ENCODE results near the gene SLC2A9. TPM values are rescaled to one million over a fixed set of nuclear protein-coding genes. Genes with fewer than 3 reads are reported as not detected.
A peak's percentile ranks its signal among the peaks of the same experiment; 100 is the strongest.

SLC2A9 gene
- total RNA-seq, 1 experiment from 2014 or later, result 1.2 TPM

DNA sequence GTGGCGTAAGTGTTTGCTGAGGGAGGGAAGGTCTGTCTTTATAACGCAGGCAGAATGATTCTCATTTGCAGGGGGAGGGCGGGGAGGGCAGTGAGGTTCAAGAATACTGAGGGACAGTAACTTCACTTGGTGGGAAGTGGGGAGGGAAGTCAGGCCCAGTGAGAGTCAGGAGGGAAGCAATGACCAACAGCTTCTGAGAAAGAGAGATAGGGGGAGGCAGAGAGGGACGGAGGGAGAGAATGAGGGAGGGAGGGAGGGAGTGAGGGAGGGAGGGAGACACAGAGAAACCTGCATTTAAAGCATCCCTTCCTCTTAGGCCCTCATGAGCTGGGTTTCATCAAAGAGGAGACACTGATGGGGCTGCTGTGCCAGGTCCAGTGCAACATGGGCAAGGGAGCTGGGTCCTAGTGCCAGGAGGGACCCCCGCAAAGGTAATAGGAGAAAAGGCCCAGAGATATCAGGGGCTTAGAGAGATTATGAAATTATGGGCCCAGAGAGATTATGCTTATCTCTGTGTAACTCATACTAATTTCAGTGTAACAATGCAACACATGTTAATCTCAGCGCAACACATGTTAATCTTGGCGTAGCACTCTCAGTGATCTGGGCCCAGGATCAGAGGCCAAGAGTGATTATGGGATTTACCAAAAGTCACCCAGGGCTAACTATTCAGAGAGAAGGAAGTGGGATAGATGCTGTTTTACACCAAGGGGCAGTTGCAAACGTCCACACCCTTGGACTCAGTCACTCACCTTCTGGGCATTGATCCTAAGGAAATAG lies 127.8 kb downstream of the SLC2A9 start:
- no peak for DNase-seq (ENCODE audit: low read depth)

GRCh38 chr4:9891740-9892139 lies 129.6 kb downstream of the SLC2A9 start:
- DNase-seq (ENCODE audit: low read depth), result no peak

GRCh38 chr4:9891056-9891455 lies 130.2 kb downstream of the SLC2A9 start:
- no peak for DNase-seq (ENCODE audit: low read depth)

GRCh38 chr4:9889306-9889705 lies 132.0 kb downstream of the SLC2A9 start:
- DNase-seq (ENCODE audit: low read depth), result no peak

GRCh38 chr4:9885958-9886357 lies 135.3 kb downstream of the SLC2A9 start:
- DNase-seq (ENCODE audit: low read depth), result no peak

DNA sequence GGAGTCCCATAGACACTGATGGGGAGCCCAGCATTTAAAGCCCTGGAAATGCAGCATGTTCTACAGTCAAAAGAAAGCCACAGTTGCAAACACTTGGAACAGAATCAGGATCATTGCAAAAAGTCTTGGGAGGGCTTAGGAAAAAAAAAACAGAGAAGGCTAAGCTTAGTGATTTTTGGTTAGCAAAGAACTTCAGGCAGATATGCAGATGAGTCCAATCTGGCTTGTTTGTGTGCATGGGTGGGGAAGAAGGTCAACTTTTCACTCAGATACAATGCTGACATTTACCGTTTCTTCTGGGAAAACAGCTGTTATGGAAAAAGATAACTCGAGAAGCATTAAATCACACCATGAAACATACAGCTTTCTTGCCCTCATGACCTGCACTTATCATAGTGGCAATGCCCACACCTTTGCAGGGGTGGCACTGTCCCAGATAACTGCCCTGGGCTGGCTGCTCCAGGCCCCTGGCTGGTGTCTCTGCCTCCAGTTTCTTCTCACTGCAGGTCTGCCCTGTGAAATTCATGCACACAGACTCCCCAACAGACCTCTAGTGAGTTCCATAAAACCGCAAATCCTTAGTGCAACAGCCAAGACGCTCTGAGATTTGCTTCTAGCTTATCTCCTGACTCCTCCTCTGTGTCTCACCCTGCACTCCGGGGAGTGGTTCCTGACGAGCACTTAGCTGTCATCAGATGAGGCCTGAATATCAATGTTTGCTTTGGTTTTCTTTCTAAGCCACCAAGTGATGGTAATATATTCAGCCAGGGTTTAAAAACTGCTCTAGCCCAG lies 140.7 kb downstream of the SLC2A9 start:
- DNase-seq (ENCODE audit: low read depth), result no peak

DNA sequence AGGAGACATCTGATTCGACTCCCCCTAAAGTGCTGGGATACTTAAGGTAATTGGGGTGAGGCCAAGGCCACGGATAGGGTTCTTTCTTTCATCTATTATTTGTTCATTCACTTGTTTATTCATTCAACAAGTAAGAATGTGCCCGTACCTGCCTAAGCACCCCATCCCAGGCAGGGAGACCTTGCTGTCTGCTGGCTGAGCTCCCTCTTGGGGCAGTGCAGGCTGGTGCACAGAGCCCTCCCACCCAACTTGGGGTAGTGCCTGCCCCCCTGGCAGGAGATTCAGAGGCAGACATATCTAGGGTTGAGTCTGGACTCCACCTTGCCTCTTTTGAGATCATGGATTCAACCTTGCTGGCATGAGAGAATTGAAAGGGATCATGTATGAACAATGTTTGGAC lies 144.2 kb downstream of the SLC2A9 start:
- DNase-seq (ENCODE audit: low read depth), result no peak

GRCh38 chr4:9875516-9875915 lies 145.8 kb downstream of the SLC2A9 start:
- DNase-seq (ENCODE audit: low read depth), result no peak

DNA sequence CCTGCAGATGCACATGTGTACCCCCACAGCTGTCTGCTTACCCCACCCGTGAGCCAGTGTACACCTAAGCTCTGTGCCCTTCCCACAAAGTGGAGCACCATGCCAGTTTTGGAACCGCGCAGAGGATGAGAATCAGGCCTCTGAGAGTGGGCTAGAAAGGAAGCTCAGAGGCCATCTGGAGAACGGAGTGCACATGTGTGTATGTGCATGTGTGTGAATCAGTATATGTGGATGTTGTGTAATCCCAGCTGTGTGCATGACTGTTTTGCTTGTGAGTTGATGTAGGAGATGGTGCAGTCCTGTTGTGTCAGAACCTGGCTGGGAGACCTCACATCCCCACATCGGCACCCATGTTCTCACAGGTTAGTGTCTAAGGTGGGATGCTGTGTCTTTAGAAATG lies 146.9 kb downstream of the SLC2A9 start:
- DNase-seq (ENCODE audit: low read depth), result no peak

GRCh38 chr4:9870165-9870790 lies 151.0 kb downstream of the SLC2A9 start:
- no peak for DNase-seq (ENCODE audit: low read depth)

DNA sequence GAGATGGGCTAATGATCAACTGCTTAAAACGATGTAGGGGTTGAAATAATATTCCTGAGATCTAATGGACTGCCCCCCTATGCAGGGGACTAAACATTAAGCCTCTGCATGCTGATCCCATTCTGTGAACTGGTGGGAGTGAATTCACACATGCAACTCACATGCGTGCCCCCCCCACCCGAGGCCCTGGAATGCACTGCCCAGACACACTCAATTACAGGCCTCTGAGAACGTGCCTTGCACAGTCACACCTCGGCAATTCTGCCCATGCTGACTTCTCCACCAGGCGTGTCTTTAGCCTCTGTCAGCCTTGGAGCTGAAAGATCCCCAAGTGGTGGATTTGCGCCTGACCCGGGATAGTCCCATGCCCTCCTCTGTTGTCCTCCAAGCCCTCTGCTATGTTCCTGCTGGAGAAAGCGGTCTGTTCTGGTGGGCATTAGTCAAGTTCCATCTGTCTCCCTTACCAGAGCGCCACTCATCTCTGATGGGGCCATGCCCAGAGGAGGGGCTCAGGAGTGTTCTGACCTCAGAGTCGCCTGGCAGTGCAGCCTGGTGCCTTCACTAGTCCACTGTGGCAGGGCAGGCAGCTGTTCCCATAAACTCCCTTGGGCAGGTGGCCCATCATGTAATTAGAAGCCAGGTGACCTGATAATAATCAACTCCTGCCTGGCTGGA lies 153.4 kb downstream of the SLC2A9 start:
- no peak for DNase-seq (ENCODE audit: low read depth)

DNA sequence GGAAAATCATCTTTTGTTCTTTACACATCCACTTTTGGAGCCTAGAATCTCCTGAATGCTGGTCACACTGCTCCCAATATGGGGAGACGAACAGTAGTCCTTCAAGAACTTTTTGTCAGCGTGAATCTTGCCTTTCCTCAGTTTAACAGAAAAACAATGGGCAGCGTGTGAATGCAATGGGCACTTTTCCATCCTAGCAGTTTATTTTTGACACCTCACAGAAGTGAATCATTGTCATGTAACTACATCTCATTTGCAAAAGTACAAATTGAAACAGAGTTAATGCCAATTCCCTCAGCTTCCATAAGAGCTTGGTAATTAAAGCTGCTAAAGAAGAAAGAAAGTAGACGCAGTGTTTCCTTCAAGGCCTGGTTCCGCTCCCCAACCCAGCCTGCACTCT lies 154.4 kb downstream of the SLC2A9 start:
- DNase-seq (ENCODE audit: low read depth), result no peak

- DNase-seq (ENCODE audit: low read depth), result no peak
Observed at GRCh38 chr4:9861561-9861960, 159.7 kb downstream of the SLC2A9 start.

DNA sequence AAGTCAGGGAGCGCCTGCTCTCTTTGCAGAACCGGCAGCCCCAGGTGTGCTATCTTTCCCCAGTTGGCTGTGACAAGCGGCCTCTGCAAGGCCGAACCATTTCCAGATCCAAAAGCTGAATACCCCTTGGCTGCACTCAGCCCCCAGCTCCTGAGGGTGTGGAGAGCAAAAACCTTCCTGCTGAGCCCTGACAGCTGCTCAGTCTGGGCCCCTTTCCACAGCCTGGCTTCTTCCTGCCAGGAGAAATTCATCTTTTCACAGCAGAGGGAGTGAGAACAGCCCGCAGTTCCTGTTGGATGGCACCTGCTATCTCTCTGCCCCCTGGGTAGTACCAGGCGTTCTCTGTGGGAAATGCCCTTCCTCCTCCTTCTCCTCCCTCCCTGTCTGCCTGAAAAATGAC lies 161.5 kb downstream of the SLC2A9 start:
- no peak for DNase-seq (ENCODE audit: low read depth)

GRCh38 chr4:9849538-9849920 lies 171.8 kb downstream of the SLC2A9 start:
- DNase-seq (ENCODE audit: low read depth), result no peak

DNA sequence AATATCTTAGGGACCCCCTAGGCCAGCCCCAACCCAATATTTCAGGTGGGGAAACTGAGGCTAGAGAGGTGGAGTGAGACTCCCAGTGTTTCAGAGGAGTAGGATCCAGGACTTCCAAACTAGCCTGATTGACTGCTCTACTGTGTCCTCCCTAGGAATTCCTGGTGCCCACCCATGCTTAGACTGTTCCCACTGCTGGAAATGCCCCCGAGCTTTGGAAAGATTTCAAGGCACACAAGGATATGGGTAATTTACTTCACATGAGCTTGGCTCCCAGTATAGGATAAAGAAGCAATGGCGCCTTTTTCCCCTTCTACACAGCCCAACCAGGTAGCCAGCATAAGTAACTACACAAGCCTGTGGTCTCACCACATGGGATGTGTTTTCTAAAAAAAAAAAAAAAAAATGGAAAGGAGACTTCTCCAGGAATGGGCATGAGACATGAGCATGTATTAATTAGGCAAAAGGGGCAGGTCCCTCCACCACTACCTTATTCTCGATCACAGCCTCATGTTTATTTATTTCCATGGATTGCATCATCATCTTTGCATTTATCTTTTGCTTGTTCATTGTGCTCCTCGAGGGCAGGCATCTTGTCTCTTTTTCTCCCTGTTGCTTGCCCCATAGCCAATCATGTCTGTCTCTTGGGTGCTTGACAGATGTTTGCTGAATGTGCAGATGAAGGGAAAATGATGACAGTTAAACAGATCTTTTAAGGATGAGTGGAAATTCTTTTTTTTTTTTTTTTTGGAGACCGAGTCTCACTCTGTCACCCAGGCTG lies 173.1 kb downstream of the SLC2A9 start:
- no peak for DNase-seq (ENCODE audit: low read depth)

- peak; percentile 18 for DNase-seq (ENCODE audit: low read depth)
Observed at GRCh38 chr4:9845791-9846493, 175.4 kb downstream of the SLC2A9 start.

DNA sequence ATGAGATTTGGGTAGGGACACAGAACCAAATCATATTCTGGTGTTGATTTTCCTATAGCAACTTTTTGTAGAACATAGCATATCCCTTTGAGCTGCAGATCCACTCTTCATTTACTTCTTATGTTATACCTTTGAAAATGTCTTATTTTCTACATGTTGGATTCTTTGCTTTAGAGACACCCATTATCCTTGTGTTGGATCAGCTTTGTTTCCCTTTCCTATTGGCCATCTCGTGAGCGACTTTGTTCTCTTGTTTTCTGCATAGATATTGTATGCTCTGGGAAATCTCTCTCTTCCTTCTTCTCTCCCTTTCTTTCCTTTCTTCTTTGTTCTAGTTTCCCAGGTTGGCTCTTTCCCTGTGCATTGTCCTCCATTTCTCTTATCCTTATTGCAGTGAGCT lies 180.2 kb downstream of the SLC2A9 start:
- no peak for DNase-seq (ENCODE audit: low read depth)

DNA sequence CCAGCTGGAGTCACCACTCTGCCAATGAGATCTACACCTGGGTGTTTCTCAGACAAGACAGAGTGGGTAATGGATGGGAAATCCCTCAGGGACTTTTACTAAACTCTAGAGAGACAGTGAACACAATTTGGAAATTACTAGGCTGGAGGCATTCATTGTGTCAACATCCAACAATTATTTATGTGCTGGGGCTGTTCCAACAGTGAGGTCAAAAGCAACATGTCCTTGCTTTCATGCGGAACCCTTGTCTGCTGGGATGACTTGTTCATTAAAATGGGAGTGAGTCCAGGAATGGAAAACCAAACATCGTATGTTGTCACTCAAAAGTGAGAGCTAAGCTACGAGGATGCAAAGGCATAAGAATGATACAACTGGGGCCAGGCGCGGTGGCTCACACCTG lies 185.9 kb downstream of the SLC2A9 start:
- no peak for DNase-seq (ENCODE audit: low read depth)

- no peak for DNase-seq (ENCODE audit: low read depth)
Observed at GRCh38 chr4:9833421-9833820, 187.9 kb downstream of the SLC2A9 start.

- no peak for DNase-seq (ENCODE audit: low read depth)
Observed at GRCh38 chr4:9832640-9833039, 188.7 kb downstream of the SLC2A9 start.
